GM21423 (cell line): ENCODE measurements around the gene FAM177B.
"Not testable (repeated sequence)": the region's sequence is repeated elsewhere in the genome, so short reads cannot be mapped to it uniquely, and the experiment has no call there.

Experiments used
- ATAC-seq: cut with Tn5 transposase; IDR thresholded peaks from one replicate; pipeline ENCODE4 v1.9.1; 2021; ENCODE audit warnings: mild to moderate bottlenecking, moderate library complexity; ENCODE audit not compliant: unreplicated experiment

FAM177B gene

GRCh38 chr1:222739465-222739864 lies 2.5 kb downstream of the FAM177B start:
- no peak for ATAC-seq

DNA sequence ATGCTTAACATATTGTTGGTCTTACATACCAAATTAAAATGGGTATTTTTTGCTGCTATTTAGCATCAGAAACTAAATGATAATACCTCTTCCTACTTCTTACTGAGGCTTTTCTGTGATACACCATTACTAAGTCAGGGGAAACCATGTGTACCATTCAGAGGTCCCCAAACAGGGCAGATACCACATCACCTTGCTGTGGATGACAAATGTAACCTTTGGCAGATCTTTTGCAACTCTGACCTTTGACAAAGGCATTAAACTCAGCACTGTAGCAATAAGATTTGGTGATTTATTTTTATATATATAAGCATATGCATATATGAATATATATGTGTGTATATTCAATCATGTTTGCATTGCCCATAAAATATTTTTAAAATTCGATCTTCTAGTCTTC lies 2.9 kb downstream of the FAM177B start:
- no peak for ATAC-seq

DNA sequence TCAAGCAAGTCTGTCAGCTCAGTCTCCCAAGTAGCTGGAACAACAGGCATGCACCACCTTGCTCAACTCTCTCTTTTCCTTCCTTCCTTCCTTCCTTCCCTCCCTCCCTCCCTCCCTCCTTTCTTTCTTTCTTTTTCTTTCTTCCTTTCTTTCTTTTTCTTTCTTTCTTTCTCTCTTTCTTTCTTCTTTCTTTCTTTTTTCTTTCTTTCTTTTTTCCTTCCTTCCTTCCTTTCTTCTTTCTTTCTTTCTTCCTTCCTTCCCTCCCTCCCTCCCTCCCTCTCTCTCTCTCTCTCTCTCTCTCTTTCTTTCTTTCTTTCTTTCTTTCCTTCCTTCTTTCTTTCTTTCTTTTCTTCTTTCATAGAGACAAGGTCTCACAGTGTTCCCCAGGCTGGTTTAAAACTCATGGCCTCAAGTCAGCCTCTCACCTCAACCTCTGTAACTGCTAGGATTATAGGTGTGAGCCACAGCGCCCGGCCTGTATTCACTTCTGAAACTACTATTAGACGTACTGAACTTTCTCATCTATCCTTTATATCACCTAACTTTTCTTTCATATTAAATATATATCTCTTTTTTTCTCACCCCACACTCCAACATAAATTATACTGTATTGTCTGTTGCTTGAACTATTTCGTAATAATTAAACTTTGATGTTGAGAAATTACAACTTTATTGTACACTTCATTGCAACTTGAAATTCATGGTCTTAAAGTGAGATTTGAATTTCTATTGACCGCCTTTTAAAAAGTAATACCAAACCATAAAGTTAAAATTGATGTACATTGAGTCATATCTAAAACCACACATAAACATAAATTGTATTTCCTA lies 4.8 kb downstream of the FAM177B start:
- not testable (repeated sequence) for ATAC-seq

DNA sequence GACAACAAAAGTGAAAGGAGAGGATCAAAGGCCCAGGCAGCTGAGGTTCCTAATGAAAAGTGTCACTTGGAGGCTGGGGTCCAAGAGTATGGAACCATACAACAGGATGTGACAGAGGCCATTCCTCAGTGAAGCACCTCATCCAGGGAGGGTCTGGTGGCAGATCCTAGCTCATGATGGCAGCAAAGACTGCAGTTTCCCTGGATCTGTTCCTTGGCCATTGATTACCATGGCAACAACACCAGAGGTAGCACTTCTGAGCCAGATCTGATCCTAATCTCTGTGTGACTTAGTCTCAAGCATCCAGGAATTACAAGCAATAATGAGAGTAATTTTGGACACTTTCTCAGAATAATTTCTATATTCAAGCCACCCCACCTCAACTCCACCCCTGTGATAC lies 12.9 kb downstream of the FAM177B start:
- no peak for ATAC-seq

DNA sequence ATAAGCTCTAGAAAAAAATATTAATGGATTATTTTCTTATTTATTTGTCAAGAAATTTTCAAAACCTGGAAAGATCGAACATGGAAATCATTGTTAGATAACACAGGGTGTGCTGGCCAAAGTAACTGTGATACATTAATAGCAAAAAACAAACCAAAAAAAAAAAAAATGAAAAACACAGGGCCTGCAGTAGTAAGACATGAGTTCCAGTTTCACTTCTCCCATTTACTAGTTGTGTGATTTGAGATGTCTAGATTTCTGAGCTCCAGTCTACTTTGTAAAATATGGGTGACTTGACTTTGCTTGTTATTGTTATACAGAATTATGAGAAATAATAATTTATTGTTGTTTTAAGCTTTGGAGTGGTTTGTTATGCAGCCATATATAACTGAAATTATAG lies 13.6 kb downstream of the FAM177B start:
- ATAC-seq = peak; percentile 82

- ATAC-seq = no peak
Observed at GRCh38 chr1:222751255-222751654, 14.3 kb downstream of the FAM177B start.

- ATAC-seq = no peak
Observed at GRCh38 chr1:222754366-222755139, 17.6 kb downstream of the FAM177B start.

DNA sequence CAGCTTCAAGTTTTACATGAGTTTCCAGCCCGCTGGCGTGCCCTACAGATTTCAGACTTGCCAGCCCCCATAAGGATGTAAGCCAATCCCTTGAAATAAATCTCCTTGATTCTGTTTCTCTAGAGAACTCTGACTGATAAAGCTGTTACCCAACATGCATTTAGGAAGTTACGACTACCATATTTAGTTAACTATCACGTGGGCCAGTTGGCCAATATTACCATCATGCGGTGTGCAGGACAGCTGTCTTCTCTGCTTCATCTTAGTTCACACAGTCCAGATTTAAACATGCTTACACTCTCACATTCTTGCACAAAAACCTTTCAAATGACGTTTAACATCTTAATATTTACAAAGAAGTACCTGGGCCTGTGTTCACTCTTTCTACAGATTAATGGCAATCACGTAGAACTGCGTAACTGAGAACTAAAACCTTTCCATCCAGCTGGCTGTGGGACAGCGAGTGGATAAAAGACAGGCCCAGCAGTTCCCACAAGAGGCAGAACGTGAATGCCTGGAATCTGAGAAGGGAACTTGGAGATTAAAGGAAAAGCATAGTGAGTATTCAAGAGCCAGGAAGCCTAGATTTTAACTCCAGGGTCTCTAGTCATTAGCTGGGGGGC lies 20.8 kb downstream of the FAM177B start:
- no peak for ATAC-seq

DNA sequence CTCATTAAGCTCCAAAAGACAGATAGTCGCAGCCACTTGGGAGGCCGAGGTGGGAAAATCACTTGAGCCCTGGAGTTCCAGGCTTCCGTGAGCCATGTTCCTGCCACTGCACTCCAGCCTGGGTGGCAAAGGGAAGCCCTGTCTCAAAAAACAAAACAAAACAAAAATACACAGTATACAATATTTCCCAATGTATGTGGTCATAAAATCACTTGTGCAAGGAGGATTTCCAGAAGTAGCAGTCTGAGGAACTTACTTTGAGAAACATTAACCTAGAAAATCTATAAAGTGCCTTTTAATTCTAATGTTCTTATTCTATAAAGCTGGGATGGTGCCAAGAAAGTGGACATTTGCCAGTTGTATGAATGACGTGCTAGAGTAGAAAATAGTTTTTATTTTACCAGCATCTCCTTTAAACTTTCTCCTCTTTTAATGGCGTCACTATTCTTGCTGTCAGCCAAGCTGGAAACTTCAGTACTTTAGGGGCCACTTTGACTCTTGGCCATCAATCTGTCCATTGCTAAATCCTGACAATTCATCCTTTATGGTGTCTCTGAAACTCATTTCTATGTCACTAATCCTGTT lies 22.5 kb downstream of the FAM177B start:
- no peak for ATAC-seq

- no peak for ATAC-seq
Observed at GRCh38 chr1:222761083-222761482, 24.1 kb downstream of the FAM177B start.

- ATAC-seq = not testable (repeated sequence)
Observed at GRCh38 chr1:222762178-222762577, 25.2 kb downstream of the FAM177B start.

DNA sequence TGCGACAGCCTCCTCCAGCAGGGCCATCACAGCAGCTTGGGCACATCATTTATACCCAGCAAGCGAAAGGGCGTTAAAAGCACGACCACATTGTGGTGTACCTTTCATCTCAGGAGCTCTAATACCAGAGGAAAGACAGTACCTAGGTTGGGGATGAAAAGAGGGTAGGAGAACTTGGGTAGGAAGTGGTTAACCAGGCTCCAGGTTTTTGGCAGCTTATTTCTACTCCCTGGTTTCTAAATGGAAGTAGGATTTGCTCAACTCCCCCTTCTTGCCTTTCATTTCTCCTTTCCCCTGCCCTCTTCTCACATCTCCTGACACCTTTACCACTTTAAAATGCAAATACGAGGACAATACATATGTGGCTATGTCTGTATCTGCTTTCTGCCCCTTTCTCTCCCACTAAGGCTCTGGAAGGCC lies 30.2 kb downstream of the FAM177B start:
- ATAC-seq = no peak

DNA sequence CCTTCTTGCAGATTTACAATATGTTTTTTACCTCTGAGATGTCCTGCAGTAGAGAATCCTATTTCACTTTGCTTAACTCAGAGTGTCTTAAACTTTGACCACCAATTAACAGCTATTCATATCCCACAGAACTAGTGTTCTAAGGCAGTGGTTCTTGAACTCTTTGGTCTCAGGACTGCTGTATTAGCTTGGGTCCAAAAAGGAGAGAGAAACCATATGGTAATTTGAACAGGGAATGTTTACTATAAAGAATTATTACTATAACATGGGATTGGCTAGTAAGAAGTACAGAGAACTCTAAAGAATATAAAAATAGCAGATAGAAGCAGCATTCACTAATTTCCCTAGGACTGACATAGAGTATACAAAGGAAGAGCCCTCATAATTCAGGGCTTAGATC lies 31.6 kb downstream of the FAM177B start:
- no peak for ATAC-seq

DNA sequence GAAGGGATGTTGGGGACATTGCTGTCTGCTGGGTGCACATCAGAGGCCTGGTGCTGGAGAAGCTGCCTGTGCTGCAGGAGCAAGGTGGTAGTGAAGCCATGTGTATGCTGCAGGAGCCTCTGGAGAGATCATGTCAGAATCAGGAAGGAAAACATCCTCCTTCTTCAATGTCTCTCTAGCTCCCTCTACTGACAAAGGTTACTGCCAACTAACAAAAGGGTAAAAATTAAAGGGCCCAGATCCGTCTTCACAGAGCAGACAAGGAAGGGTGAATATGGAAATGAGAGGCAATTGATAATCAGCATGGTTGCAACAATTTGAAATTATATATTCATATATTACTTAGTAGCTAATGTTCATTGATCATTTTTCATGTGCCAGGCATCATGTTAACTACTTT lies 32.2 kb downstream of the FAM177B start:
- ATAC-seq = no peak

DNA sequence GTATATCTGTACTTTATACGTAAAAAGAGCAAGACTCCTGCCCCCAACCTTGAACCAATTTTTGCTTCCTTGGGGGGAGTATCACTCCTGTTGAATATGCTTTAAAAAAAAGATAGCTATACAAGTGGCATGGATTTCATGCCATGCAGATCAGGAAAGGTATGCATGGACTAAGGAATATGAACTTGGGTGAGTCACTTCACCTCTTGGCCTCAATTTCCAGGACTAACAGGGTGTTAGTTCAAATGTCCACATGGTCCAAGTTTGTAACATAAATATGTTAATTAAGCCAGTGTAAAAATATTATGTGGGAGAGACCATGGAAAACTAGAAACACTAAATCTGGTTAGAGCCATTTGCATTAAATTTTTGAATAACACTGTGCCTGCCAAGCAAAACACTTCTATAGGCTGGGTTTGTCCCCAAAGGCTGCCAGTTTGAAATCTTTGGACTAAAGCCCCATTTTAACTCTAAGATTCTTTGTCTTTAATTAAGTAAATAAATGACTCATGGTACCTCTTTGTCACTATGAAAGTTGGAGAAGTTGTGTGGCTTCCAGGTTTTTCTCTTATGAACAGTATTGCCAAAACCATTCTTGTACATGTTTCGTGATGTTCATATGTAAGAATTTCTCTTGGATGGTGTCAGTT lies 33.1 kb downstream of the FAM177B start:
- ATAC-seq = no peak

DNA sequence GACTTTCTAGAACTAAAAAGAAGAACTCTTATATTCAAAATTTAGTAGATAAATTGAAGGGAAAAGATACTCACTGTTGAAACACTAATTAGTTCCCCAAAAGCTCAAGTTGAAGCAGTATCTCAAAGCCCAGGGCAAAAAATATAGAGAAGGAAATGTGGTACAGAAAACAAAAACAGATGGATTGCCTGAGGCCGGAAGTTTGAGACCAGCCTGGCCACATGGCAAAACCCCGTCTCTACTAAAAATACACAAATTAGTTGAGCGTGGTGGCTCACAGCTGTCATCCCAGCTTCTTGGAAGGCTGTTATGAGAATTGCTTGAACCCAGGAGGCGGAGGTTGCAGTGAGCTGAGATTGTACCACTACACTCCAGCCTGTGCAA lies 36.0 kb downstream of the FAM177B start:
- peak; percentile 82 for ATAC-seq

GRCh38 chr1:222777463-222777862 lies 40.5 kb downstream of the FAM177B start:
- ATAC-seq = no peak

- no peak for ATAC-seq
Observed at GRCh38 chr1:222777977-222778376, 41.0 kb downstream of the FAM177B start.

DNA sequence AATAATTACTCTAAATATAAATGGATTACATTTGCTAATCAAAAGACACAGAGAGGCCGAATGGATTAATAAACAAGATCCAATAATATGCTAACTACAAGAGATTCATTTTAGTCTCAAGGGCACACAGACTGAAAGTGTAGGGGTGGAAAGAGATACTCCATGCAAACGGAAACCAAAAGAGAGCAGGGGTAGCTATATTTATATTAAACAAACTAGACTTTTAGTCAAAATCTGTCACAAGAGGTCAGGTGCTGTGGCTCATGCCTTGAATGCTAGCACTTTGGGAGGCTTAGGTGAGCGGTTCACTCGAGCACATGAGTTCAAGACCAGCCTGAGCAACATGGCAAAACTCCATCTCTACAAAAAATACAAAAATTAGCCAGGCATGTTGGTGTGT lies 44.2 kb downstream of the FAM177B start:
- ATAC-seq = no peak

DNA sequence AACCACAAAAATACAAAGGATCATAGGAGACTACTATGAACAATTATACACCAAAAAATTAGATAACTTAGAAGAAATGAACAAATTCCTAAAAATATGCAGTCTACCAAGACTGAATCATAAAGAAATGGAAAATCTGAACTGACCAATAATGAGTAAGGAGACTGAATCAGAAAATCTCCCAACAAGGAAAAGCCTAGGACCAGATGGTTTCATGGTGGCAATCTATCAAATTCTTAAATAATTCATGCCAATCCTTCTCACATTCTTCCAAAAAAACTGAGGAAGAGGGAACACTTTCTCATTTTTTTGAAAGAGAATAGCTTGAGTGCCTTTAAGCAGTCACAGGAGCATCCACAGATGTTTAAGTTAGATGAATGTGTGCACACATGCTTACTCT lies 46.0 kb downstream of the FAM177B start:
- no peak for ATAC-seq

GRCh38 chr1:222784371-222784770 lies 47.4 kb downstream of the FAM177B start:
- no peak for ATAC-seq
